ENCODE measurements around the gene GALNT16.
"Not testable (repeated sequence)": the region's sequence is repeated elsewhere in the genome, so short reads cannot be mapped to it uniquely, and the experiment has no call there.

GALNT16 gene

DNA sequence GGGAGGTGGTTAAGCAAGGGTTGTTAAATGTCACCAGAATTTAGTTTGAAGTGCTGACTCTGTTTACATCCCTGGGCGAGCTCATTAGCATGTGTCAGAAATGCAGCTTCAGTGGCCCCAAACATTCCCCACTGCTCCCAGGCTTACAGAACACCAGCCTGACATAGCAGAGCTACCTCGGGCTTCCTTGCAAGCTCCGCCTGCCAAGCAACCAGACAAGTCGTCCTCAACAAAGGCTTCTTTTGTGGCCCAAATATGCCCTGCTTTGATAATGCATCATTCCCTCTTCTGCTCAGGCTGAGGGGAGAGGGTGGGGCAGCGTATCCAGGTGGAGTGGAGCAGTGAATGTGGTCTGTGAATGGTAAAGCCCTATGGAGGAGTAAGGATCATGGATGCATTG is 110.1 kb downstream of the GALNT16 start:
- DNase-seq = no peak

DNA sequence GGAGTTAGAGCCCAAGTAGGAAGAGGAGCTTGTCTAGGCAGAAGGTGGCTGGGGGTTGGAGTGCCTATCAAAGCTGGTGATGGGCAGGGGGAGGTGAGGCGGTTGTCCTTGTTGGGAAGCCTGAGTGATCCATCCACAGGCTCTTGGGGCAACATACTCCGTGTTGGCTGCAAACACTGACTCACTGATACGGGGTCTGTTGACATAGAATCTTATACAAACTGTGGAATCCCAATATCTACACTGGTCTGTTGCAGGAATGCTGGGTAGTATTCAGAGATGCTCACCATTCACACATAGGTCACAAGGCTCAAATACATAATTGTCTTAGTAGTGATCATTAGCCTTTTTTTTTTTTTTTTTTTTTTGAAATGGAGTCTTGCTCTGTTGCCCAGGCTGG is 112.2 kb downstream of the GALNT16 start:
- no peak for DNase-seq

DNA sequence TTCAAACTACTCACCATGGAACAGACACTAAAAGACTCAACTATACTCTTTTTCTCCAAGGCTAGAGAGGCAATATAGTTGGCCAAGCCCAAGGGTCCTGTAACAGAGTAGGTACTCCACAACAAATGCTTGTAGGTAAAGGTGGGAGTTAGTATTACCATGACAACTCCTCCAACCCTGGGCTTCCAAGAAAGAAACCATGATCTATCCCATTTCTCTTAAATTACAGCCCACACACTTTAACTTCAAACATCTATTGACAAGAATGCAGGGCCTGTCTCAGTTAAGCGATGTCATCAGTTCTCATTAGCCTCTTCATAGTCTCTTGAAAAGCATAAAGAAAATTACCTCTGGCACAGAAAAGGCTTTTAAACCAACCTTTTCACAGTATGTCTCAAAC is 113.1 kb downstream of the GALNT16 start:
- no peak for DNase-seq

DNA sequence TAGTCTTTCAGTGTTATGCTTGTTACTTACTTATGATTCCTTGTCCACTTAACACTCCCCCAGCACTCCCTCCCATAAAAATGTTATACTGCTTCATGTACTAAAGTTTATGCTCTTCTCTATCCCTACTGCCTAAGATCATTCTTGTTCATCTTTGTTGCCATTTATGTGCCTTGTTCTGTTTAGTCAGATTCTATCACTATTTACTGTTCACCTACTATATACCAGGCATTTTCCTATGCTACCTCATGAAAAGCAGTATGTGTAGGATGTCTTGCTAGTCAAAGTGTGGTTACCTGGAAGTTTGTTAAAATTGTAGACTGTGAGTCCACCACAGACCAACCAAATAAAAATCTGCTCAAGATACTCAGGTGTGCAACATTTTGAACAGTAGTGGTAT is 114.3 kb downstream of the GALNT16 start:
- no peak for DNase-seq

DNA sequence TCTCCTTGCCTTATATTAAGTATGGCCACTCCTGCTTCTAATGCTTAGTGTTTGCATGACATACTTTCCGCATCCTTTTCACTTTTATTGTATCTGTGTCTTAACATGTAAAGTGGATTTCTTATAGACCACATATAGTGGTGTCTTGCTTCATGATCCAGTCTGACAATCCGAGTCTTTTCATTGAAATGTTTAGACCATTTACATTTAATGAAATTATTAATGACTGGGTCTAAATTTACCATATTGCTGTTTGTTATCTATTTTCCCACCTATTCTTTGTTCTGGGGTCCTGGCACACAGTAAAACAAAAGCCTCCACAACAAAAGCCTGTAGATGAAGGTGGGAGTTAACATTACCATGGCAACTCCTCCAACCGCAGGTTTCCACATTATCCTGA is 115.2 kb downstream of the GALNT16 start:
- DNase-seq = no peak

DNA sequence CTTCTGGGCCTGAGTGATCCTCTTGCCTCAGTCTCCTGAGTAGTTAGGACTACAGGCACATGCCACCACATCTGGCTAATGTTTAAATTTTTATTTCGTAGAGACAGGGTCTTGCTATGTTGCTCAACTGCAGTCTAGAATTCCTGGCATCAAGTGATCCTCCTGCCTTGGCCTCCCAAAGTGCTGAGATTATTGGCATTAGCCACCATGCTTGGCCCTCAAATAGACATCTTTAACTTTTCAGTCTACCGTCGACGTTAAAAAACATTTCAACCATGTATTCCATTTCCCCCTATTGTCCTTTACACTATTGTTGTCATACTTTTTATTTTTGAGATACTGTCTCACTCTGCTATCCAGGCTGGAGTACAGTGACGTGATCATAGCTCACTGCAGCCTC is 115.8 kb downstream of the GALNT16 start:
- no peak for DNase-seq

DNA sequence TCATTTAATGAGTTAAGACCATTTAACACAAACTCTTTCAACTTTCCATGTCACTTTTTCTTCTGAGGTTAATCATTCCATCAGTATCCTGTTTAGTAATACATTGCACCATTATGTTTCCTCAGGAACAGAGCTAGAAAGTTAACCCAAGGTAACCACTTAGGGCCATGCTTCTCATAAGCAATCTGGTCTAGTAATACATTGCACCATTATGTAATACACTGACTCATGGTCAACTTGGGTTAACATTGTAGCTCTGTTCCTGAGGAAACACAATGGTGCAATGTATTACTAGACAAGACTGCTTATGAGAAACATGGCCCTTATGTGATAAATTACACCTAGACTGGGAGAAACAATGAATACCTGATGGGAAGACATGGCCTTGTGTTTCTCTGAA is 116.5 kb downstream of the GALNT16 start:
- DNase-seq = no peak

DNA sequence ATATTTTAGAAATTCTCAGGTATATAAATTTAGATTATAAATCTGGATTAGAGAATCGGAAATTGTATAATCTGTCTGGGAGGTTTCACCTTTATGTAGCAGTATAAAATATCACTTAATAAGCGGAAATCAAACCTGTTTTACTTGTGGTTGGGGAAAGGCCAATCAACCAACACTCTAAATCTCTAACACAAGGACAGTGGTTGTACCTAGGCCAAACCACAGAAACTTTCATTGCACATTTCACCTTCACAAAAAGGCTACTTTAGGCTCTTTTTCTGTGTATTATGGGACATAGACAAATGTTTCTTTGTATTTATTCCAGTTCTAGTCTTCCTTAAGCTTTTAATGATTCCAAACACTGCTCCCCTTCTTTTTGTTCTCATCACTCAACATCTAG is 118.3 kb downstream of the GALNT16 start:
- DNase-seq = no peak

DNA sequence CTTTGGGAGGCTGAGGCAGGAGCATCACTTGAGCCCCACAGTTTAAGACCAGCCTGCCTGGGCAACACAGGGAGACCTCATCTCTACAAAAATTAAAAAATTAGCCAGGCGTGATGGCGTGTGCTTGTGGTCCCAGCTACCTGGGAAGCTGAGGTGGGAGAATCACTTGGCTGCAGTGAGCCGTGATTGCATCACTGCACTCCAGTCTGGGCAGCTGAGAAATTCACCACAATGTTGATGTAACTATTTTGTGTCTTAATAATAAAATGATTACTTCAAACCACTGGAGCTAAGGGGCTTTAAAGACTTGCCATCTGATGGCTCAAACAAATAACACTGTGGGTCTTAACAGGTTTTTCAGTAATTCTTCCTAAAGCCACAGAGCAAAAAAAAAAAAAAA is 127.4 kb downstream of the GALNT16 start:
- DNase-seq = no peak

DNA sequence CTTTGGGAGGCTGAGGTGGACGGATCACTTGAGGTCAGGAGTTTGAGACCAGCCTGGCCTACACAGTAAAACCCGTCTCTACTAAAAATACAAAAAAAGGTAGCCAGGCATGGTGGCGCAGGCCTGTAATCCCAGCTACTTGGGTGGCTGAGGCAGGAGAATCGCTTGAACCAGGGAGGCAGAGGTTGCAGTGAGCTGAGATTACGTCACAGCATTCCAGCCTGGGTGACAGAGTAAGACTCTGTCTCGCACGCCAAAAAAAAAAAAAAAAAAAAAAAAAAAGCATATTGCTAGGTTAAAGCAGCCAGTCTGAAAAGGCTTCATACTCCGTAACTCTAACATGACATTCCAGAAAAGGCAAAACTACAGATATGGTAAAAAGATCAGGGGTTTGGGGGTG is 131.4 kb downstream of the GALNT16 start:
- not testable (repeated sequence) for DNase-seq

DNA sequence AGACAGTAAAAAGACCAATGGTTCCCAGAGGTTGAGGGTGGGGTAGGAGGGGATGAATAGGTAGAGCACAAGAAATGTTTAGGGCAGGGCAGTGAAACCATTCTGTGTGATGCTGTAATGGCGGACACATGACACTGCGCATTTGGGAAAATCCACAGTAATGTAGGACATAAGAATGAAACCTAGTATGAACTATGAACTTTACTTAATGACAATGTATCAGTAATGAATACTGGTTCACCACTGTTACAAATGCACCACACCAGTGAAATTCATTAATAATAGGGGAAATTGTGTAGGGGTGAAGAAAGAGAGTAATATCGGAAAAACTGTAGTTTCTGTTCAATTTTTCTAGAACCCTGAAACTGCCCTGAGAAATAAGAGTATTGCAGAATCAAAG is 132.5 kb downstream of the GALNT16 start:
- no peak for DNase-seq

DNA sequence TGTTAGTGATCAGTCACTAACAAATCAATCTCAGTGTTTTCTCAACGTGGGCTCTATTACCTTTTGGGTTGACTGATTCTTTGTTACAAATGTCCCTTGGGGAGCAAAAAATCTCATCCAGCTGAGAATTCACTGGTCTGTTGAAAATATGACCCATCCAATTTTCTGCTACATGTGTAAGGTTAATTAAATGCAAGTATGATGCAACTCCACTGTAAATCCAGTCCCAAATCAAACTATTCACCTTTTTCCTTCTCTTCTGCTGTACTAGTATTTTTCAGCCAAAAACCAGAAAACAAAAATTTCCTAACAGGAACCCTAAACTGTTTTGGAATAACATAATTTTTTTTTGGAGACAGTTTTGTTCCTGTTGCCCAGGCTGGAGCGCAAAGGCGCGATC is 136.0 kb downstream of the GALNT16 start:
- no peak for DNase-seq

DNA sequence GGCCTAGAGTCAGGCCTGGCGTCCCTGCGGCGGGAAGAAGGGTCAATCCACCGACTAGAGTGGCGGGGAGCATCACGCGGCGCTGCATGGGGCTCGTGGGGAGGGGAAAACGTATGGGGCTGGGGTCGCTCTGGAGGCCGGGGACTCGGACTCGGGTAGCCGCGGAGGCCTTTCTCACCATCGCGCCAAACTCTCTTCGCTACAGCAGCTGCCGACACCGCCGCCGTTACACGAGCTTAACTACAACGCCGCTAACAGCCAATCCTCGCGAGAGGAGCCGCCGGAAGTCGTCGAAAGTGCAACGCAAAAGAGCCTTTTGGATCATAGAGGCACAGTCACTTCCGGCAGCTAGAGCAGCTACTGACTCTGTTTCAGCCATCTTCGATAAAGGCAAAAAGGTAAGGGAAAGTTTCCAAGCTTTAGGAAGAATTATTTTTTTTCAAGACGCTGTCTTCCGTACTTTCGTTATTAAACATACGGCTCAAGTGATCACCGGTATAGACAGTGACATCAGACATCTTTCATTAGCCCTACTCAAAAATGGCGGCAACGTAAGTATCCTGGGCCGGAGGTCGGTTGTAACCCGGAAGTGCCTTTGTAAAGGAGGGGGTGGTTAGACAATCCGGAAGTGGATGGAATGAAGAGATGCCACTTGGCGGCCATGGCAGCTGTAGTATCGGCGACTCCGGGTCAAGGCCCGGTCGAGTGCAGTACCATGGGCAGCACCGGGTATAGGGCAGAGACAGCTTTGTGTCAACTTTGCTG is 138.3 kb downstream of the GALNT16 start, which contains the start of the genes ERH and SLC39A9:
TSS of gene ERH (minus strand) at position 247 of the 765 bp plus-strand sequence. CDS start at position 181, 66 bp downstream.
TSS of gene SLC39A9 (plus strand) at position 640 of the 765 bp plus-strand sequence. CDS start 678 bp downstream, outside the sequence.
- DNase-seq = peak; percentile 100

DNA sequence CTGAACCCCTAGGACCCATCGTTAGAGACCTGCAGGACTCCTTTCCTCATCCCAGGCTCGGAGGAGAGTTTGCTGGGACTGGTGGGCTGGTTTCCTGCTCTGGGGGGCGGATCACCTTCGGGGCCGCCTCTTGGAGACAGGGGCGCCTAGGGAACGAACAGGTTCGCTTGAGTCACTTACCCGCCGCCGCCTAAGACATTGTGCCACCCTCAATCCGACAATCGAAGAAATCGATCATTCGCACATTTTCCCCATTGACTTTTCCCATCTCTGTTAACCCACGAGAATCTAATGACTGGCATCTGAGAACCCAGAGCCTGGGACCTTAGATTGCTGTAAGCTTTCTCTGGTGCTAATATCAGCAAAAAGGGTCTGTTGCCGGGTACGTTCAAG is 138.9 kb downstream of the GALNT16 start:
- DNase-seq = no peak

DNA sequence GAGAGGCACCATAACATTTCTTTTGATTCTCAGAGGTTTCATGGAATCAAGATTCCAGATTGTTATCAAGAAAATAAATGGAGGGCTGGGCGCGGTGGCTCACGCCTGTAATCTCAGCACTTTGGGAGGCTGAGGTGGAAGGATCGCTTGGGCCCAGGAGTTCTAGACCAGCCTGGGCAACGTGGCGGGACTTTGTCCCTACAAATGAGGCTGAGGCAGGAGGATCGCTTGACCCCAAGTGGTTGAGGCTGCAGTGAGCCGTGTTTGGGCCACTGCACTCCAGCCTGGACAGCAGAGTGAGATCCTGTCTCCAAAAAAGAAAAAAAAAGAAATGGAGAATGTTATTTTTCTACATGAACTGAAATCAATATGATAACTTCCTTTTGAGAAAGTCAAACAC is 139.8 kb downstream of the GALNT16 start:
- DNase-seq = no peak

DNA sequence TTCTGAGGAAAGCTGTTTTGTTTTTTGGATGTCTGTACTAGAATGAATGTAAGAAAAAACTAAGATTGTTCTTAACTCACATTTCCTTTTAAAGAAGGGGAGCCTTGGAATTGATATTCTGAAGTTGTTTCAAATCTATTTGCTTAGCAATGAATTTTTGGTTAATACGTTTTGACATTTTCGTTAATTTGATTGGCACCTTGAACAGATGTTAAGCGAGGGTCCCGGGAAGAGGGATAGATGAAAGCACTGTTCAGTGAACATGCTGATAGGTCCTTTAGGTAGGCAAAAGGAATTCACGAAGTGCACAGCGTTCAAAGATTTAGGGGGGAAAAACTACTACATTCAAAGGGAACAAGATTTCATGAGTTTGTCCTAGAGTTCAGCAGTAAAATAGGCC is 140.2 kb downstream of the GALNT16 start:
- no peak for DNase-seq

DNA sequence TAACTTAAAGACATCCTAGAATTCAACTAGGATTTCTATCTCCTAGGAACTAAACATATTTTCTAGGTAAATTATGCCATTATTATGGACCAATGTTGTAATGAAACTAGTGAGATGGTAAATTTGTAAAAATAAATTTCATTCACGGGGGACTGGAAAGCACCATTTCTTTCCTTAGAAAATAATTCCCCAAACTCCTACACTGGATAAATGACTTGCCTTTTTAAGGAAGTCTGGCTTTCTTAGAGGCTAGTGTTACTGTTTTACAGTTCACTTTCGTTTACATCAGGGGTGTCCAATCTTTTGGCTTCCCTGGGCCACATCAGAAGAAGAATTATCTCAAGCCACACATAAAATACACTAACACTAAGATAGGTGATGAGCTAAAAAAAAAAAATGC is 141.9 kb downstream of the GALNT16 start:
- no peak for DNase-seq

DNA sequence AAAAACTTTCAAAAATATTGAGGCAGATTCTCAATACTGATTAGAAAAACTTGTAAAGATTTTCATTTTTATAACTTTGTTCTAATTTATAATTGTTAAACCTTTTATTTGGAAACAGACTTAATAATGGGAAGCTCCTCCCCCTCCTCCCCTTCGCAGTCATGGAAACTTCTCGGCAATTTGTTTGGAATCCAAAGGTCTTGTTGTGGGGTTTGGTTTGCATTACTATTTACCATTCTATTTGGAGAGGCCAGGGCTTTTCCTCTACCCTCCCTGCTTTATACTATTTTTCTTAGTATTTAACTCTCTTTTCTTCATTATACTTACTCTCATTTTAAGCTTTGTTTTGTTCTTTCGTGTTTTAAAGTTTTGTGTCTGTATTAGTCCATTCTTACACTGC is 144.5 kb downstream of the GALNT16 start:
- DNase-seq = no peak

DNA sequence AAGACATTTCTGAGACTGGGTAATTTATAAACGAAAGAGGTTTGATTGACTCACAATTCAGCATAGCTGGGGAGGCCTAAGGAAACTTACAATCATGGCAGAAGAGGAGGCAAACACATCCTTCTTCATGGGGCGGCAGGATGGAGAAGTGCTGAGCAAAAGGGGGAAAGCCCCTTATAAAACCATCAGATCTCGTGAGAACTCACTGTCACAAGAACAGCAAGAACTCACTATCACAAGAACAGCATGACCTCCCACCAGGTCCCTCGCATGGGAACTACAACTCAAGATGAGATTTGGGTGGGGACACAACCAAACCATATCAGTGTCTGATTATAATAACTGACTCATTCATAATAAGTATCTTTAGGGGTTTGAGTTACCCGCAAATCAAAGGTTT is 144.9 kb downstream of the GALNT16 start:
- DNase-seq = no peak

DNA sequence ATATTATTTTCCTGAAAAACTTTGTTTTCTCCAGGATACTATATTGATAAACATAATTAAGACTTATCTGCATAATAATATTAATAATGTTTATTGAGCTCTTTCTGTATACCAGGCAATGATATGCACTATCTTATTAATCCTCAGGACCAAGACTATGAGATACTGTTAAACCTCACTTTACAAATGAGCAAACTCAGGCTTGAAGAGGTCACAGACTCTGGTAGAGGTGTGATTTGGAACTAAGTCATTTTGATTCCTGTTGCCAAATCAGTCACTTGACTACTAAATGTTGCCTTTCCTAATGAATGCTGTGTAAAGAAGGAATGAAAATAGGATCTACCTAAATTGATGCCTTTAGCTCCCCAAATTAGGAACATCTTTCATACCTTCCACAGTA is 145.8 kb downstream of the GALNT16 start:
- no peak for DNase-seq
